NCI-H1105 (cell line): ENCODE data around the gene ADAMTSL2.
"Not testable (repeated sequence)": the region's sequence is repeated elsewhere in the genome, so short reads cannot be mapped to it uniquely, and the experiment has no call there.

ENCODE experiments used
- DNase-seq: peaks from one replicate; lab custom pipeline; 2025; lab: John Stamatoyannopoulos, UW

Gene ADAMTSL2

DNA sequence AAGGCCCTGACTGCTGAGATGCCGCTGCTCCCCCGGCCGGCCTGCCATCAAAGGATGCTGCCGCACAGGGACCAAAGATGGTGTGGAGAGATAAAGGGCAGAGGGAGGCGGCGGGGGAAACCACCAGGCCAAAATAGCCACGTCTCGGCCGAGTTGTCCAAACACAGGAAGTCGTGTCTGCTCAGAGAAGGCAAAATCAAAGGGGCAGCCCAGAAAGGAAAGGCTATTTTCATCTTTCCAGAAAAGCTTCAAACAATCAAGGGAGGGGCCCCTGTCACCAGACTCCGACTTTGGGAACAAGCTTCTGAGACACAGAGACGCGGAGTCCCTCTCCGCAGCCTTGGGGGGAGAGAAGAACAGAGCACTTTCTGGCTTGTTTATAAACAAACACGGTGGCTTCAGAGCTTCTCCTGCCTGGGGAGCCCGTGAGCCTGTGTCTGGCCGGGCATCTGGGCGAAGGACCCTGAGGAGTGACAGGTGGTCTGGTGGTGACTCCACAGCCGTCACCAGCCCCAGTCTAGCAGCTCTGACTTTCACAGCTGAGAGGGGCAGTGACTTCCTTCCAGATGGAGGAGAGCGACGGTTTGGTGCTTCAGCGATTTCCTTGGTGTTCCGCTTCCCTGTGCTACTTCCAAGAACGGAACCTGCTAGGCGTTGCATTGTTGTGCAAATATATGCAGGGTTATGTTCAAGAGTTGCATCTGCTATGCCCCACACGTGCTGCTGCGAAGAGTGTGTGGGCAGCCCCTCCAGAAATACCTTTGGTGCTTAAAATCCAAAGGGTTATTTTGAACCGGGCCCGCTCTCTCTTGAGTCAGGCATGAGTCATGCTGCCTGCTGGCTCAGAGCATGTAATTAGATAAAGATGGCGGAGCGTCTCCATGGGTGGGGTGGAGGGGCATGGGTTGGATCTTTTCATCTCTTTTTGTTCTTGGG lies 24.0 kb downstream of the ADAMTSL2 start:
- DNase-seq = no peak

DNA sequence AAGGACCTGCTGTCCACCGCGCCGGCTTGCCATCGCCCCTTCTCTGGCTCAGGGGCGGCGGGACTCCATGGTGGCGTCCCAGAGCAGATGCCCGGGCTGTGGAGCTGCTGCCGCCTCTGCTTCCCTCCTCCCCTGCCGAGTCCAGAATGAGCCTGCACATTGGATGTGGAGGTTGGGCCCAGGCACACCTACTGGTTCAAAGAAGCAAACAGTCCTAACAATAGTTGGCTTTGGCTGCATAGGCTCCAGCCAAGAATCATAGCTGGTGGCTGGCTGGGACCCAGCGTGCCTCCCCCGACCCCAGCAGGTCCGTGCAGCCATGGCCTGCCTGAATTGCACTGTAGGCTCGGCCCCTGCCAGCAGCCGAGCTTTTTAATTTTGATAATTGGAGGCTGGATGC lies 25.8 kb downstream of the ADAMTSL2 start:
- no peak for DNase-seq

DNA sequence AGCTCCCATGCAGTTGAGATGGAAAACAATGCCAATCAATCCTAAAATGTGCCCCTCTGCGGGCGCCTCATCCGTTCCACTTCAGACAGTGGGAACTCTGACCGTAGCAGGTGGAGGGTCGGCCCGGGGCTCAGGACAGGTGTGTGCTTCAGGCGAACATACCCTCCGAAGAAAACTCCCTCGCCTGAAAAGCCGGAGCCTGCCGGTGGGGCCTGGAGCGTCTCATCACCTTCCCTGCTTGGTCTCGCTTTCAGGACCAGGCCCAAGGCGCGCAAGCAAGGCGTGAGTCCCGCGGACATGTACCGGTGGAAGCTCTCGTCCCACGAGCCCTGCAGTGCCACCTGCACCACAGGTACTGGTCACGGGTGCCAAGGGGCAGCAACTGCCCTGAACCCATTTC lies 26.4 kb downstream of the ADAMTSL2 start:
- no peak for DNase-seq

GRCh38 chr9:133561976-133562554 lies 27.6 kb downstream of the ADAMTSL2 start:
- DNase-seq = no peak

DNA sequence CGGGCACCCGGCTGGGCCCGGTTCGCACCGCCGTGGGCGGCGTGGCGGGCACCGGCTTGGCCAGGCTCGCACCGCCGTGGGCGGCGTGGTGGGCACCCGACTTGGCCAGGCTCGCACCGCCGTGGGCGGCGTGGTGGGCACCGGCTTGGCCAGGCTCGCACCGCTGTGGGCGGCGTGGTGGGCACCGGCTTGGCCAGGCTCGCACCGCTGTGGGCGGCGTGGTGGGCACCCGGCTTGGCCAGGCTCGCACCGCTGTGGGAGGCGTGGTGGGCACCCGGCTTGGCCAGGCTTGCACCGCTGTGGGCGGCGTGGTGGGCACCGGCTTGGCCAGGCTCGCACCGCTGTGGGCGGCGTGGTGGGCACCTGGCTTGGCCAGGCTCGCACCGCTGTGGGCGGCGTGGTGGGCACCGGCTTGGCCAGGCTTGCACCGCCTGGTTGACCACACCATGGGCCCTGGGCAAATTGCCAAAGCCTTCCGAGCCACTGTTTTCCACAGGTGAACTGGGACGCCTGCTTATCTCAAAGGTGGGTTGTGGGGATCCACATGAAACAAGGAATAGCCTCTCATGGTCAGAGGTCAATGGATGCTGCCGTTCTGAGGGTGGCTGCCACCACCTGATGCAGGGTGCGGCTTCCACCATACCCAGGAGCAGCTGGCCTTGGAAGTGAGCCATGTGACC lies 28.2 kb downstream of the ADAMTSL2 start:
- DNase-seq = no peak

GRCh38 chr9:133563291-133563796 lies 28.8 kb downstream of the ADAMTSL2 start:
- DNase-seq = no peak

DNA sequence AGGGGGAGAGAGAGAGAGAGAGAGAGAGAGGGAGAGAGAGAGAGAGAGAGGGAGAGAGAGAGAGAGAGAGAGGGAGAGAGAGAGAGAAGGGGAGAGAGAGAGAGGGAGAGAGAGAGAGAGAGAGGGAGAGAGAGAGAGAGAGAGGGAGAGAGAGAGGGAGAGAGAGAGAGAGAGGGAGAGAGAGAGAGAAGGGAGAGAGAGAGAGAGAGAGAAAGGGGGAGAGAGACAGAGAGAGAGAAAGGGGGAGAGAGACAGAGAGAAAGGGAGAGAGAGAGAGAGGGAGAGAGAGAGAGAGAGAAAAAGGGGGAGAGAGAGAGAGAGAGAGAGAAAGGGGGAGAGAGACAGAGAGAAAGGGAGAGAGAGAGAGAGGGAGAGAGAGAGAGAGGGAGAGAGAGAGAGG lies 29.3 kb downstream of the ADAMTSL2 start:
- DNase-seq = not testable (repeated sequence)

- no peak for DNase-seq
These were observed 30.1 kb downstream of the ADAMTSL2 start for GRCh38 chr9:133564451-133565116.

DNA sequence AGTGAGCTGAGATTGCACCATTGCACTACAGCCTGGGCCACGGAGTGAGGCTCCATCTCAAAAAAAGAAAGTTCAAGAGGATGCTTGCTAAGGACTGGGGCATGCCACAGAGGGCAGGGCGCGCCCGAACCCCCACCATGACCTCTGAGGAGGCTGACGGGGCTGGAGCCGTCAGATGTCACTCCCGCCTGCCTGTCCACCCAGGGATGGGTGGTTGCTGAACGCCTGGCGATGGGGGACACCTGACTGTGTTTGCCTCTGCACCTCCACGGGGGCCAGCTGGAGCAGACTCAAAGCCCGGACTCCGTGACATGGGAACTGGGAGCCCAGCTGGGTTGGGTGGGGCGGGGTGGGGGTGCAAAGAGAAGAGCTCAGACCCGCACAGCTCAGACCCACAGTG lies 31.9 kb downstream of the ADAMTSL2 start:
- no peak for DNase-seq

DNA sequence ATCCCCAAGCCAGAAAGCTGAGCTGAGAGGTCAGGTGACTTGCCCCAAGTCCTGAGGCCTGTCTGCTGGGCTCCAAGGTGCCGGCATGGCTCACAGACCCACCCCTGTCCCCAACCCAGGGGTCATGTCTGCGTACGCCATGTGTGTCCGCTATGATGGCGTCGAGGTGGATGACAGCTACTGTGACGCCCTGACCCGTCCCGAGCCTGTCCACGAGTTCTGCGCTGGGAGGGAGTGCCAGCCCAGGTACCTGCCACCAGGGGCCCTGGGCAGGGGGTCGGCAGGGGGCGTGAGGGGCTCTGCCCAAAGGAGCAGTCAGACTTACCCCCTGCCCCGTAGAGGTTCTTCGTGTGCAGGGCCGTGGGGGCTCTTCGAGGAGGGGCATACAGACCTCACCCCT lies 32.3 kb downstream of the ADAMTSL2 start:
- DNase-seq = no peak

GRCh38 chr9:133568186-133568585 lies 33.7 kb downstream of the ADAMTSL2 start:
- no peak for DNase-seq

DNA sequence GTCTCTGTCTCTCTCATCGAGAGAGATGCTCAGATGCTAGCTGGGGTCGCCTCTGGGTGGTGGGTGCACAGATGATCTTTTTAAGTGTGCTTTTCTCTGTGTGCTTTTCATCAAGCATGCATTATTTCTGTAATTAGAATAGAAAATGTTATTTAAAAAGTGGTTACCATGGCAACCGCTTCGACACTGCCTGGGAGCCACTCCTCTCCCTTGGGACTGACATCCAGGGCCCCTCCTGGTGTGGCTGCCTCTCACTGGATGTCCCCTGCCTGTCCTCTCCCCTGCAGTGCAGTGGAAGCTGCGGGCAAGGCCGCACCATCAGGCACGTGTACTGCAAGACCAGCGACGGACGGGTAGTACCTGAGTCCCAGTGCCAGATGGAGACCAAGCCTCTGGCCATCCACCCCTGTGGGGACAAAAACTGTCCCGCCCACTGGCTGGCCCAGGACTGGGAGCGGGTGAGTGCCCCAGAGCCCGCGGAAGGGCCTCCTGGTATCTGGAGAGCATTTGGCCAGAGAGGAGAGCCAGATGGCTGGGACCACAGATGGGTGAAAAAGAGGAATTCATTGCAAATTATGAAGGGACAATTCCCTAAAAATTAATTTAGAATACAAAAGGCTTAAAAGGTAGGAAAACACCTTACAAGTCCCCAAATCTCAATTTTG lies 34.7 kb downstream of the ADAMTSL2 start:
- DNase-seq = no peak

DNA sequence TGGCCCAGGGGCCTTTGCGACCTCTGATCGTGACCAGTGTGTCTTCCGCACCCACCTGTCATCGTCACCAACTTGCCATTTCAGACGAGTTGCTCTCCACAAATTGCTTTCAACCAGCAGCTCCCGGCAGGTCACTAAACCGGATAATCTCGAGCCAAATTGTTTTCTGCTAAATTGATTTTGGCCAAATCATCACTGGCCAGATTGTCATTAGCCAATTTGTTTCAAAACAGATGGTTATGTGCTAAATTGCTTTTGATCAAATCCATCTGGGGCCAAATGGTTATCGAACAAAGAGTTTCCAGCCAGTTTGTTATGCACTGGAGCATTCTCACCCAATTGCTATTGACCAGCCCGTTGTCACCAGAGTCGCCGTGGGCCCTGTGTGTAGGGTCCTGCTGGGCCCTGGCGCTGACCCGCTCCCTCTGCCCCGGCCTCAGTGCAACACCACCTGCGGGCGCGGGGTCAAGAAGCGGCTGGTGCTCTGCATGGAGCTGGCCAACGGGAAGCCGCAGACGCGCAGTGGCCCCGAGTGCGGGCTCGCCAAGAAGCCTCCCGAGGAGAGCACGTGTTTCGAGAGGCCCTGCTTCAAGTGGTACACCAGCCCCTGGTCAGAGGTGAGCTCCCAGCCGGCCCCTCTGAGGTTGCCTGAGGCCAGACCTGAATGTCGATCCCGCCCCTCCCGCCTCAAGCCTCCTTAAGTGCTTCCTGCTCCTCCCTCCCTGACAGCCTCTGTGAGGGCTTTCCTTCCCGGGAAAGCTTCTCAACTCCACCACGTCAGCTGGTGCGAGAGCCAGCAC lies 35.6 kb downstream of the ADAMTSL2 start:
- DNase-seq = no peak

DNA sequence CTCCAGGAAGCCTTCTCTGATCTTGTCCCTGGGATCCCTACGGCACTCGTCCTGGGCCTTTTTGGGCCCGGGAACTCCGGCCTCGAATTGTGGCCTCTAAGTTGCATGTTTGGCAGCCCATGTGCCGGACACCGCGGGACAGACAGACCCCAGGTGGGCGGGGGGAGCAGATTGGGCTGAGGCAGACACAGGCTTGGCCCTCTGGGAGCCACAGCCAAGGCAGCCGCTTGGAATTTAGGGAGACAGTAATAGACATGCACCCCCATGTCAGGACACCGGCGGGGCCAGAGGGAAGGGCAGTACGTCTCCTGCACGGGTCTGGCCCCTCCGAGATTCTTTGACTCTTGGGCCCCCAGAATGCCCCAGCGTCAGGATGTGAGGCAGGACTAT lies 36.2 kb downstream of the ADAMTSL2 start:
- DNase-seq = no peak

DNA sequence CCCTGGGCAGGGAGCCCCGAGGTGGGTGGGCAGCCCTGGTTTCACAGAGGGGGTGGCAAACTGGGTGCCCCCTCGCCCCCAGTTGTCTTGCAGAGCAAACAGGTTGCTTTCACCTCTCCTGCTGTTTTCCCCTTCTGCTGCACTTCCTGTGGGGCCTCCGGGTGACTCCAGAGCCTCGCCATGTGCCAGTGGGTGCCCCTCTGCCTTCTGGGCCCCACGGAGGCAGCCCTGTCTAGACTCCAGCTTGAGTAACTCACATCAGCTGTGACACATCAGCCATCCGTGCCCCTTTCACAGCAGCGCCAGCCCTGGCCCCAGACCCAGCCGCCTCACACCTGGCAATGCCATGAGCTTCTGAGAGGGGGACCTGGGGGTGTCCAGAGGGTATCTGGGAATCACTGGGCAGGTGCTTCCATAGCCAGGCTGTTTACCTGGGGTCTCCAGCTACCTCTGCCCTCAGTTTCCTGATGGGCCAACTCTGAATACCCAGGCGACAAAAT lies 36.9 kb downstream of the ADAMTSL2 start:
- DNase-seq = no peak

- no peak for DNase-seq
These were observed 37.5 kb downstream of the ADAMTSL2 start for GRCh38 chr9:133571896-133572595.

- DNase-seq = peak; percentile 38
These were observed 38.4 kb downstream of the ADAMTSL2 start for GRCh38 chr9:133572821-133573361.

DNA sequence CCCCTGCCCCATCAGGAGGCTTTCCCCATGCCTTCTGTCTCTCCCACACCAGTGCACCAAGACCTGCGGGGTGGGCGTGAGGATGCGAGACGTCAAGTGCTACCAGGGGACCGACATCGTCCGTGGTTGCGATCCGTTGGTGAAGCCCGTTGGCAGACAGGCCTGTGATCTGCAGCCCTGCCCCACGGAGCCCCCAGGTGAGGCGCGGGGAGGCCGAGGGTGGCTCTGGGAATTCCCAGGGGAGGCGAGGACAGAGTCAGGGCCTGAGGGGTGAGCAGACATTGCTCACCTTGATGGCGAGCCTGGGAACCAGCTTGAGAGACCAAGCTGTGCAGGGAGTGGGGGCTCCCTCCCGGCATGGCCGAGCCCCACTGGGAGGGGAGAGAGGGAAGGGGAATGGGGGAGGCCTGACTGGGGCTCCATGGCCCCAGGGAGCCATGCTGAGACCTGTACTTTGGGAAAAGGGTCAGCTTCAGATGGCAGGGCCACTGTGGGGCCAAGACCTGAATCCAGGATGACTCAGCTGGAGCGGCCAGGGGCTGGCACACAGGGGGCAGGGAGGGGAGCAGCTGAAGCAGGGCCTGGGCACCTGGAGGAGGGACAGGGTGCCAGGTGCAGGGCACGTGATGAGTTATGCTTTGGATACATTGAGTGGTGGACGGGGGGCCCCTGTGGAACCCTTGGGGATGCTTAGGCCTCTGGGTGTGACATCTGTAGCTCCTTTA lies 39.4 kb downstream of the ADAMTSL2 start:
- no peak for DNase-seq

DNA sequence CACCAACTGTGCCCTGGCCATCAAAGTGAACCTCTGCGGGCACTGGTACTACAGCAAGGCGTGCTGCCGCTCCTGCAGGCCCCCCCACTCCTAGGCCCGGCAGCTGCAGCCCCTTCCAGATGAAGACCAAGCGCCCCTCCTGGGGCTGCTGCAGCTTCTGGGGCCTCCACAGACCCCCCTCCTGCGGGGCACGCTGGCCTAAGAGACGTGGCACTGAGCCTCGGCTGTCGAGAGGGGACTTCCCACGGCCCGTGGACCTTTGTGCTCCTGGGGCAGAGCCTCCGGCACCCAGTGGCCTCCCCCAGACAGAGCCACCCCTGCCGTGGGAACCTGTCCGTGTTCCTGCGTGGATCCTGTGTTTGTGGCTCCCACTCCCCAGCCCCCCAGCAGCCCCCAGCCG lies 40.3 kb downstream of the ADAMTSL2 start:
- DNase-seq = no peak
